Brain microvascular endothelial cell (primary cell): ENCODE measurements around the gene ACRBP.

Experiments
- DNase-seq: peaks from one replicate; pipeline ENCODE4 v3.0.0-alpha.2; 2020
- H3K27ac ChIP-seq: fragments of 250-450 bp; sonication (Bioruptor Pico); 2 replicates; pipeline ENCODE4 v1.5.1; 2020; ENCODE audit warnings: mild to moderate bottlenecking, moderate library complexity
- H3K27me3 ChIP-seq: fragments of 250-450 bp; sonication (Bioruptor Pico); replicated peaks from 2 replicates; pipeline ENCODE4 v1.5.1; 2020; ENCODE audit warnings: mild to moderate bottlenecking
- H3K36me3 ChIP-seq: fragments of 250-450 bp; sonication (Bioruptor Pico); replicated peaks from 2 replicates; pipeline ENCODE4 v1.5.1; 2020; ENCODE audit warnings: mild to moderate bottlenecking
- H3K4me3 ChIP-seq: 2 replicates; pipeline ENCODE4 v1.5.1; 2011; ENCODE audit warnings: low read depth, mild to moderate bottlenecking, control low read depth, low read length, moderate library complexity
- in situ Hi-C: cut with HindIII; loops from 2 replicates; pipeline ENCODE4 v1.10.0; 2017; ENCODE audit warnings: low sequenced_read_pairs, low pct_ligation_motif_present
- TF ChIP-seq, protein P1 (sequence below): IDR thresholded peaks from 2 replicates; pipeline ENCODE4 v1.5.1; 2011; ENCODE audit warnings: low read depth, mild to moderate bottlenecking, moderate library complexity, low read length, control low read depth, inconsistent platforms; ENCODE audit errors: missing control alignments

Gene ACRBP

DNA sequence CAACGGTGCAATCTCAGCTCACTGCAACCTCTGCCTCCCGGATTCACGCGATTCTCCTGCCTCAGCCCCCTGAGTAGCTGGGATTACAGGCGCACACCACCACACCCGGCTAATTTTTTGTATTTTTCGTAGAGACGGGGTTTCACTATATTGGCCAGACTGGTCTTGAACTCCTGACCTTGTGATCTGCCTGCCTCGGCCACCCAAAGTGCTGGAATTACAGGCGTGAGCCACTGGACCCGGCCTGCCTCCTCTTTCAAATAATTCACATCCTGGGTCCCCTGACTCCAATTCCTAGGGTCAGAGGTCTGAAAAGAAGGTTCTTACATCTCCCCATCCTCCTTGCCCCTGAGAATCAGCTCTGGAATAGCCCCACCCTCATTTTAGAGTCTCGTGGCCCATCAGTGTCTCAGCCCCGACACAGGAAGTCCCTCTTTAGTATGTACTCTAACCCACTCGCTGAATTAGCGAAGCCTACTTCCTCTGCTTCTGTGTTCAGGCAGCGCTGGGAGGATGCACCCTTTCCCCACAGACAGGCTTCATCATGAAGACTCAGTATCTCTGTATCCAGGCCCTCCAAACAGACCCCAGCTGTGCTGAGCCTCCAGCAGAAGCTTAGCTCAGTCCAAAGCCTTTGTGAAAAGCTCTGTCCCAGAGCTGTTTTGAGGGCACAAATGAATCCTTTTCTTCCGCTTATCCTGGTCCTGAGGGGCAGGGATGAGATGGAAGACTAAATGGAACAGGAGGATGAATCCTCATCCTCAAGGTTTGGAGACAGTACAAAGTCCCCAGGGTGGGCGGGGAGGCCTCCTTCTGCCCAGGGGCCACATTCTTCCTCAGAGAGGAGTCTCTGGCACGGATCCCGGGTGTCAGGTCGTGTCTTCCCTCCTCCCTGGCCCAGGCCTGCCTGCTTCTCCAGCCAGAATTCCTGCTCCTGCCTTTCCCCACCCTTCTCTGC lies 14.9 kb downstream of the ACRBP start:
- H3K36me3 ChIP-seq: no peaks in the 10 kb centered on the region
- DNase-seq: no peak
- in situ Hi-C loops: no loop called here
- TF ChIP-seq, protein P1, sequence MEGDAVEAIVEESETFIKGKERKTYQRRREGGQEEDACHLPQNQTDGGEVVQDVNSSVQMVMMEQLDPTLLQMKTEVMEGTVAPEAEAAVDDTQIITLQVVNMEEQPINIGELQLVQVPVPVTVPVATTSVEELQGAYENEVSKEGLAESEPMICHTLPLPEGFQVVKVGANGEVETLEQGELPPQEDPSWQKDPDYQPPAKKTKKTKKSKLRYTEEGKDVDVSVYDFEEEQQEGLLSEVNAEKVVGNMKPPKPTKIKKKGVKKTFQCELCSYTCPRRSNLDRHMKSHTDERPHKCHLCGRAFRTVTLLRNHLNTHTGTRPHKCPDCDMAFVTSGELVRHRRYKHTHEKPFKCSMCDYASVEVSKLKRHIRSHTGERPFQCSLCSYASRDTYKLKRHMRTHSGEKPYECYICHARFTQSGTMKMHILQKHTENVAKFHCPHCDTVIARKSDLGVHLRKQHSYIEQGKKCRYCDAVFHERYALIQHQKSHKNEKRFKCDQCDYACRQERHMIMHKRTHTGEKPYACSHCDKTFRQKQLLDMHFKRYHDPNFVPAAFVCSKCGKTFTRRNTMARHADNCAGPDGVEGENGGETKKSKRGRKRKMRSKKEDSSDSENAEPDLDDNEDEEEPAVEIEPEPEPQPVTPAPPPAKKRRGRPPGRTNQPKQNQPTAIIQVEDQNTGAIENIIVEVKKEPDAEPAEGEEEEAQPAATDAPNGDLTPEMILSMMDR: no peak
- H3K4me3 ChIP-seq: no peak overlapping the region
- H3K27ac ChIP-seq: no peak overlapping the region
- no peaks in the 10 kb centered on the region for H3K27me3 ChIP-seq

DNA sequence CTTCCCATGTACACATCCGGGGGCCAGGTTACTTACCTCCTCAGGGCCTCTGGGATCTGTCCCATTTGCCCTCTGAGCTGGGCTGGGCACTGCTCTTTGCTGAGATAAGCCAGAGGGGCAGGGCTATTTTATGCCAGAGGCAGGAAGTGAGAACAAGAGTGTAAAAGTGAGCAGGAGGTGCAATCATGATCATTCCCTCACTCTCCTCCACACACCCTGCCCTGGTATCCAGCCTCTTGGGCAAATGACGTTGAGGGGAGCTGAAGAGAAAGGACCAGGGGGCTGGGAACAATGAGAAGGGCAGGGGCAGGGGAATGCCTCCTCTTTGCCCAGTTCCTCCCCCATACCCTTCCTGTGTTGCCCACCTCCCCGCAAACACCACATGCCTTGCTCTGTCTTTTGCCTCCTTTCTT lies 15.7 kb downstream of the ACRBP start:
- Histone ChIP-seq H3K27me3 (no peaks in the 10 kb centered on the region), H3K36me3 (no peaks in the 10 kb centered on the region), H3K4me3 (no peak overlapping the region), H3K27ac (no peak overlapping the region)
- DNase-seq: no peak
- TF ChIP-seq, protein P1: no peak
- in situ Hi-C loops: no loop called here

DNA sequence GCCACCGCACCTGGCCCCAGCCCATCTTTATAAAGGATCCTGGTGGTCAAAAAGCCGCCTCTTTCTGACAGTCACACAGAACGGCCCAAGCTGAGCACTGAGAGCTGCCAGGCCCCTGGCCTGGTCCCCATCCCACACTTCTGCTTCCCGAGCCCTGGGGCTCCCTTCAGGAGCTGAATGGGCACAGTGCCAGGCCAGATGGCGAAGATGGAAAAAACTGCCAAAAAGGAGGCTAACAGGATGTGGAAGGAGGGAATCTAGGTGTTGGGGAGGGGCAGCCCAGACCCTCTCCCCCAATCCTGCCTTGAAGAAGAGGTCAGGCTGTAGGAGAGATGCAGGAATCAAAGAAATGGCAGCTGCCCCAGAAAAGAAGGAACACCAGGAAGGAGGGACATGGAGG lies 16.5 kb downstream of the ACRBP start:
- TF ChIP-seq, protein P1: no peak
- Histone ChIP-seq H3K27me3 (no peaks in the 10 kb centered on the region), H3K36me3 (no peaks in the 10 kb centered on the region), H3K27ac (no peak overlapping the region), H3K4me3 (no peak overlapping the region)
- in situ Hi-C loops: no loop called here
- no peak for DNase-seq

DNA sequence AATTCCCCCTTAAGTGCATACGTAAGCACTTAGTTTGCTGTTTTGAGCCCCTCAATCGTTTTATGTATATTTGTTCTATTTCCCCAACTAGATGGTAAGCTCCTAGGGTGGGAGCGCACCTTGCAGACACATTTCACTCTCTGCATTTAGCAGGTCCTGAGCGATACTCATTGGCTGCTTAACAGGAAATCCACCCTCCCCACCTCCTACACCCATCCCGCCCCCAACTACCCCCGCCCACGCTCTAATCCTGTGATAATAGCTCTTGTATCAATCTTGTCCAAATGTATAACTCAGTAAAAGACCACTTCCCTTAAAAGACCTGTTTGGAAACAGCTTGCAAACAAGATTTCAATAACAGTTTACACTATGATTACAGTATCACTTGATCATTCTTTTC lies 19.6 kb downstream of the ACRBP start:
- Histone ChIP-seq H3K27ac (no peak overlapping the region), H3K36me3 (no peaks in the 10 kb centered on the region), H3K27me3 (no peaks in the 10 kb centered on the region), H3K4me3 (no peak overlapping the region)
- in situ Hi-C loops: no loop called here
- TF ChIP-seq, protein P1: no peak
- DNase-seq: no peak

DNA sequence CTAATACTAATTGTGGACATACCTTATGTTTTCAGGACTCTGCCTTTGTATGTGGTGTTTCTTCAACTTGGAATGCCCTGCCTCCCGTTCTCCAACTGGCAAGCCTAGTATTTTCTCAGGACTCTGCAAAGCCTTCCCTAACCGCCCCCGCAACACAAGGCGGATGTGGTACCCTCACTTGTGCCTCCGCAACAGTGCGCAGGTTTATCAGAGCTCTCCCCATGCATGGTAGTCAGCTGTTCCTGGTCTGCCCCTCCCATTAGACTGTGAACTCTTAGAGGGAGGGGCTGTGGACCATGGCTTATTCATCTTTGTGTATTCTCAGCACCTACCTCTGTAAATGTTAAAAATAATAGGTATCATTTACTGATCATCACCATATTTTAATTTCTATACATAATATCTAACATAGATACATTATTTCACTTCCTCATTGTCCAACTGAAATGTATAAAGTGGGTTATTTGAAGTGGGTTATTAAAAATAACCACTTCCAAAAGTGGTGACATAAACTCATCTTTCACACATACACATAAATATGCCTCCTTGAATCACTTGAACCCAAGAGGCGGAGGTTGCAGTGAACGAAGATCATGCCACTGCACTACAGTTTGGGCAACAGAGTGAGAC lies 20.5 kb downstream of the ACRBP start:
- Histone ChIP-seq H3K4me3 (no peak overlapping the region), H3K27ac (no peak overlapping the region), H3K36me3 (no peaks in the 10 kb centered on the region), H3K27me3 (no peaks in the 10 kb centered on the region)
- TF ChIP-seq, protein P1: no peak
- no peak for DNase-seq
- in situ Hi-C loops: no loop called here
